H1 (cell line): ENCODE results near the gene PHC2. TPM values are rescaled to one million over a fixed set of nuclear protein-coding genes. Genes with fewer than 3 reads are reported as not detected.

Experiments used
- BCL11A ChIP-seq, 2 experiments: IDR thresholded peaks; one replicate each; pipeline ENCODE4 v1.6.1; 2011; ENCODE audit warnings: low read depth in 2 of 2, low read length in 2 of 2, mild to moderate bottlenecking in 2 of 2
- BRCA1 ChIP-seq: IDR thresholded peaks from 2 replicates; pipeline ENCODE4 v1.6.1; 2012; ENCODE audit warnings: low read depth, low read length, improper control_type of control experiment
- CEBPB ChIP-seq: IDR thresholded peaks from 2 replicates; pipeline ENCODE4 v1.6.1; 2012; ENCODE audit warnings: low read depth, low read length
- CHD2 ChIP-seq: IDR thresholded peaks from 2 replicates; pipeline ENCODE4 v1.6.1; 2012; ENCODE audit warnings: low read length, improper control_type of control experiment
- GABPA ChIP-seq: IDR thresholded peaks from 2 replicates; pipeline ENCODE4 v1.6.1; 2011; ENCODE audit warnings: mild to moderate bottlenecking, low read length, moderate library complexity, borderline replicate concordance; ENCODE audit not compliant: insufficient read depth
- GTF2F1 ChIP-seq: IDR thresholded peaks from 2 replicates; pipeline ENCODE4 v1.6.1; 2012; ENCODE audit warnings: low read depth, low read length, improper control_type of control experiment, borderline replicate concordance
- HDAC2 ChIP-seq, 2 experiments: fragments of 300-600 bp in 1 of 2; sonication (generic) in 1 of 2; IDR thresholded peaks; 2 replicates each; pipeline ENCODE4 v1.6.1; 2011 to 2012; ENCODE audit warnings: low read depth in 2 of 2, low read length in 2 of 2, mild to moderate bottlenecking in 2 of 2, moderate library complexity in 2 of 2, borderline replicate concordance in 1 of 2, inconsistent platforms in 1 of 2
- KDM1A ChIP-seq: fragments of 200-600, 300-600 bp; sonication (generic); IDR thresholded peaks from 2 replicates; pipeline ENCODE4 v1.7.1; 2016; ENCODE audit warnings: mild to moderate bottlenecking, low read length, borderline replicate concordance
- NRF1 ChIP-seq: IDR thresholded peaks from 2 replicates; pipeline ENCODE4 v1.6.1; 2011; ENCODE audit warnings: mild to moderate bottlenecking, low read depth, low read length, improper control_type of control experiment
- POU5F1 ChIP-seq: IDR thresholded peaks from 2 replicates; pipeline ENCODE4 v1.6.1; 2011; ENCODE audit warnings: low read depth, mild to moderate bottlenecking, low read length, moderate library complexity
- RBBP5 ChIP-seq: IDR thresholded peaks from 2 replicates; pipeline ENCODE4 v1.7.1; 2012; ENCODE audit warnings: low read depth, mild to moderate bottlenecking, inconsistent platforms, low read length, moderate library complexity, borderline replicate concordance
- RFX5 ChIP-seq: IDR thresholded peaks from 2 replicates; pipeline ENCODE4 v1.6.1; 2011; ENCODE audit warnings: low read depth, low read length, improper control_type of control experiment, borderline replicate concordance
- RNF2 ChIP-seq: fragments of 200-900, 300-1000 bp; sonication (generic); IDR thresholded peaks from 2 replicates; pipeline ENCODE4 v1.7.1; 2016; ENCODE audit warnings: borderline replicate concordance, low read depth, mild to moderate bottlenecking, antibody characterized with exemption, low read length; ENCODE audit not compliant: poor library complexity, severe bottlenecking; ENCODE audit errors: missing control alignments
- SIN3A ChIP-seq, 2 experiments: IDR thresholded peaks in 1 of 2; conservative IDR thresholded peaks in 1 of 2; 2 replicates each; pipeline ENCODE4 v1.6.1; 2011 to 2012; ENCODE audit warnings: low read length in 2 of 2, improper control_type of control experiment in 1 of 2, low read depth in 1 of 2, mild to moderate bottlenecking in 1 of 2
- TBP ChIP-seq: IDR thresholded peaks from 2 replicates; pipeline ENCODE4 v1.6.1; 2011; ENCODE audit warnings: low read depth, low read length, improper control_type of control experiment
- TEAD4 ChIP-seq: IDR thresholded peaks from 2 replicates; pipeline ENCODE4 v1.6.1; 2012; ENCODE audit warnings: low read depth, low read length, inconsistent platforms, mixed read lengths
- YY1 ChIP-seq: IDR thresholded peaks from 2 replicates; pipeline ENCODE4 v1.6.1; 2011; ENCODE audit warnings: low read depth, mild to moderate bottlenecking, low read length
- polyA plus RNA-seq, 7 experiments: library from polyadenylated mRNA; depleted of rRNA in 3 of 7; stranded (reverse) in 5 of 7; unstranded in 2 of 7; fragments of >200 nt in 5 of 7; fragments of 200-250 nt in 2 of 7; gene quantifications; 1 replicate in 5 of 7; 2 replicates in 1 of 7; 4 replicates in 1 of 7; pipeline versions ENCODE4 v1.2.1 to v1.2.3, GENCODE V29; 2011 to 2013; ENCODE audit warnings: missing spikeins in 2 of 7, mixed read lengths in 2 of 7
- total RNA-seq: library from RNA; stranded (reverse); fragmentation: NEBNext Ultra II Directional; extraction: Animal tissue kit (Norgen Biotek cat#: 25700); gene quantifications from 2 replicates; pipeline ENCODE4 v1.2.1, GENCODE V29; 2021
- TF ChIP-seq, protein P1 (sequence below): IDR thresholded peaks from 2 replicates; pipeline ENCODE4 v1.6.1; 2012; ENCODE audit warnings: low read length, inconsistent platforms
- TF ChIP-seq, protein P2 (sequence below), 3 experiments: IDR thresholded peaks; 1 replicate in 2 of 3; 2 replicates in 1 of 3; pipeline versions ENCODE4 v1.5.1 to v1.6.1; 2011; ENCODE audit warnings: low read length in 3 of 3, mild to moderate bottlenecking in 3 of 3, inconsistent platforms in 2 of 3, low read depth in 1 of 3, moderate library complexity in 1 of 3; ENCODE audit not compliant: insufficient read depth in 1 of 3; ENCODE audit errors: control extremely low read depth in 1 of 3

The PHC2 gene
- total and polyA plus RNA-seq, 2 of the 8 experiments (the other 6 are each of a cell fraction or from before 2014, with no cell fraction given): 5.6 to 14.2 TPM

DNA sequence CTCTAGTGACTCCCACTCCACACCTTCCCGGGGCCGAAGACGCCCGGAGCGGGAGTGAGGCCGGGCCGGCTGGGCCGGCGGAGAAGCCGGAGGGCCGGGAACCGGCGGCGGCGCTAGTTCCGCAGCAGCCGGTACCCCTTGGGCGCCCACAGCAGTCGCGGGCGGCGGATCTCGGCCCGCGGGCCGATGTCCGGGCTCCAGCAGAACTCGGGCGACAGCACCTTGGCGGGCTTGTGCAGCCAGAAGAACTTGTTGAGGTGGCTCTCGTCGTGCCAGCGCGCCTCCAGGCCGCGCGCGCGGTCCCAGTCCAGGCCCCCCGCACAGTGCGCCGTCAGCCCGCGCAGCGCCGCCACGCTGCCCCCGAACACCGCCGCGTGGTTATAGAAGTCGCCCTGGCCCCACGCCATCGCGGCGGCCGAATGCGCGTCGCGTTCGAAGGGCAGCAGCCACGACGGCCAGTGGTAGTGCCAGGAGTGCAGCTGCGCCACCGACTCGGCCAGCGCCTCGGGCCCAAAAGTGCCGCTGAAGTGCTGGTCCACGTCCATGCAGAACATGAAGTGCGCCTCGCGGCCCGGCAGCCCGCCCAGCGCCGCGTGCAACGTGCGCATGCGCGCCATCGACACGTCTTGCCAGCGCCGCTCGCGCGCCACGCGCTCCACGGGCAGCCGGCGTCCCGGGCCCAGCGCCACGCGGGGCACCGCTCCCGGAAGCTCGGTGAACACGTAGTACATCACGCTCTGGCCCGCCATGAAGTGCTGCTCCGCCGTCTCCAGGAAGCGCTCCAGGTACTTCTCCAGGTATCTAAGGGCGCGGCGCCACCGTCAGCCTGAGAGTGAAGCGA is 124.0 kb downstream of the PHC2 start (continued):
- TF ChIP-seq SIN3A (conservative IDR thresholded peaks at IDR 0.05 in 1 of 2, IDR thresholded peaks at IDR 0.05 in 1 of 2; ENCODE audit: low read depth in 1 of 2, low read length in 2 of 2) (no peak), TEAD4 (no peak), GABPA (0 out of 2 replicates have a peak, but pooled peaks have one; percentile 16), YY1 (no peak), HDAC2 (IDR thresholded peaks at IDR 0.05; ENCODE audit: borderline replicate concordance in 1 of 2, low read depth in 2 of 2, low read length in 2 of 2) (no peak), CHD2 (no peak), POU5F1 (no peak), RFX5 (no peak), RNF2 (peak; percentile 56), CEBPB (no peak), TBP (no peak), GTF2F1 (no peak), BRCA1 (no peak), KDM1A (0 out of 2 replicates have a peak, but pooled peaks have one; percentile 11), BCL11A (IDR thresholded peaks at IDR 0.05; ENCODE audit: low read depth in 2 of 2, low read length in 2 of 2) (no peak), NRF1 (no peak), RBBP5 (no peak)
- TF ChIP-seq, protein P1, sequence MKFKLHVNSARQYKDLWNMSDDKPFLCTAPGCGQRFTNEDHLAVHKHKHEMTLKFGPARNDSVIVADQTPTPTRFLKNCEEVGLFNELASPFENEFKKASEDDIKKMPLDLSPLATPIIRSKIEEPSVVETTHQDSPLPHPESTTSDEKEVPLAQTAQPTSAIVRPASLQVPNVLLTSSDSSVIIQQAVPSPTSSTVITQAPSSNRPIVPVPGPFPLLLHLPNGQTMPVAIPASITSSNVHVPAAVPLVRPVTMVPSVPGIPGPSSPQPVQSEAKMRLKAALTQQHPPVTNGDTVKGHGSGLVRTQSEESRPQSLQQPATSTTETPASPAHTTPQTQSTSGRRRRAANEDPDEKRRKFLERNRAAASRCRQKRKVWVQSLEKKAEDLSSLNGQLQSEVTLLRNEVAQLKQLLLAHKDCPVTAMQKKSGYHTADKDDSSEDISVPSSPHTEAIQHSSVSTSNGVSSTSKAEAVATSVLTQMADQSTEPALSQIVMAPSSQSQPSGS: no peak
- TF ChIP-seq, protein P2, sequence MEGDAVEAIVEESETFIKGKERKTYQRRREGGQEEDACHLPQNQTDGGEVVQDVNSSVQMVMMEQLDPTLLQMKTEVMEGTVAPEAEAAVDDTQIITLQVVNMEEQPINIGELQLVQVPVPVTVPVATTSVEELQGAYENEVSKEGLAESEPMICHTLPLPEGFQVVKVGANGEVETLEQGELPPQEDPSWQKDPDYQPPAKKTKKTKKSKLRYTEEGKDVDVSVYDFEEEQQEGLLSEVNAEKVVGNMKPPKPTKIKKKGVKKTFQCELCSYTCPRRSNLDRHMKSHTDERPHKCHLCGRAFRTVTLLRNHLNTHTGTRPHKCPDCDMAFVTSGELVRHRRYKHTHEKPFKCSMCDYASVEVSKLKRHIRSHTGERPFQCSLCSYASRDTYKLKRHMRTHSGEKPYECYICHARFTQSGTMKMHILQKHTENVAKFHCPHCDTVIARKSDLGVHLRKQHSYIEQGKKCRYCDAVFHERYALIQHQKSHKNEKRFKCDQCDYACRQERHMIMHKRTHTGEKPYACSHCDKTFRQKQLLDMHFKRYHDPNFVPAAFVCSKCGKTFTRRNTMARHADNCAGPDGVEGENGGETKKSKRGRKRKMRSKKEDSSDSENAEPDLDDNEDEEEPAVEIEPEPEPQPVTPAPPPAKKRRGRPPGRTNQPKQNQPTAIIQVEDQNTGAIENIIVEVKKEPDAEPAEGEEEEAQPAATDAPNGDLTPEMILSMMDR (IDR thresholded peaks at IDR 0.05; ENCODE audit: control extremely low read depth in 1 of 3, insufficient read depth in 1 of 3, low read depth in 1 of 3, low read length in 3 of 3): no peak
